HG03432 (cell line): ENCODE data around the gene DRC7.
A peak's percentile ranks its signal among the peaks of the same experiment; 100 is the strongest.

Experiments
- ATAC-seq: cut with Tn5 transposase; IDR thresholded peaks from one replicate; pipeline ENCODE4 v1.9.1; 2021; ENCODE audit warnings: mild to moderate bottlenecking, moderate library complexity; ENCODE audit not compliant: unreplicated experiment

Gene DRC7, protein sequence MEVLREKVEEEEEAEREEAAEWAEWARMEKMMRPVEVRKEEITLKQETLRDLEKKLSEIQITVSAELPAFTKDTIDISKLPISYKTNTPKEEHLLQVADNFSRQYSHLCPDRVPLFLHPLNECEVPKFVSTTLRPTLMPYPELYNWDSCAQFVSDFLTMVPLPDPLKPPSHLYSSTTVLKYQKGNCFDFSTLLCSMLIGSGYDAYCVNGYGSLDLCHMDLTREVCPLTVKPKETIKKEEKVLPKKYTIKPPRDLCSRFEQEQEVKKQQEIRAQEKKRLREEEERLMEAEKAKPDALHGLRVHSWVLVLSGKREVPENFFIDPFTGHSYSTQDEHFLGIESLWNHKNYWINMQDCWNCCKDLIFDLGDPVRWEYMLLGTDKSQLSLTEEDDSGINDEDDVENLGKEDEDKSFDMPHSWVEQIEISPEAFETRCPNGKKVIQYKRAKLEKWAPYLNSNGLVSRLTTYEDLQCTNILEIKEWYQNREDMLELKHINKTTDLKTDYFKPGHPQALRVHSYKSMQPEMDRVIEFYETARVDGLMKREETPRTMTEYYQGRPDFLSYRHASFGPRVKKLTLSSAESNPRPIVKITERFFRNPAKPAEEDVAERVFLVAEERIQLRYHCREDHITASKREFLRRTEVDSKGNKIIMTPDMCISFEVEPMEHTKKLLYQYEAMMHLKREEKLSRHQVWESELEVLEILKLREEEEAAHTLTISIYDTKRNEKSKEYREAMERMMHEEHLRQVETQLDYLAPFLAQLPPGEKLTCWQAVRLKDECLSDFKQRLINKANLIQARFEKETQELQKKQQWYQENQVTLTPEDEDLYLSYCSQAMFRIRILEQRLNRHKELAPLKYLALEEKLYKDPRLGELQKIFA

DNA sequence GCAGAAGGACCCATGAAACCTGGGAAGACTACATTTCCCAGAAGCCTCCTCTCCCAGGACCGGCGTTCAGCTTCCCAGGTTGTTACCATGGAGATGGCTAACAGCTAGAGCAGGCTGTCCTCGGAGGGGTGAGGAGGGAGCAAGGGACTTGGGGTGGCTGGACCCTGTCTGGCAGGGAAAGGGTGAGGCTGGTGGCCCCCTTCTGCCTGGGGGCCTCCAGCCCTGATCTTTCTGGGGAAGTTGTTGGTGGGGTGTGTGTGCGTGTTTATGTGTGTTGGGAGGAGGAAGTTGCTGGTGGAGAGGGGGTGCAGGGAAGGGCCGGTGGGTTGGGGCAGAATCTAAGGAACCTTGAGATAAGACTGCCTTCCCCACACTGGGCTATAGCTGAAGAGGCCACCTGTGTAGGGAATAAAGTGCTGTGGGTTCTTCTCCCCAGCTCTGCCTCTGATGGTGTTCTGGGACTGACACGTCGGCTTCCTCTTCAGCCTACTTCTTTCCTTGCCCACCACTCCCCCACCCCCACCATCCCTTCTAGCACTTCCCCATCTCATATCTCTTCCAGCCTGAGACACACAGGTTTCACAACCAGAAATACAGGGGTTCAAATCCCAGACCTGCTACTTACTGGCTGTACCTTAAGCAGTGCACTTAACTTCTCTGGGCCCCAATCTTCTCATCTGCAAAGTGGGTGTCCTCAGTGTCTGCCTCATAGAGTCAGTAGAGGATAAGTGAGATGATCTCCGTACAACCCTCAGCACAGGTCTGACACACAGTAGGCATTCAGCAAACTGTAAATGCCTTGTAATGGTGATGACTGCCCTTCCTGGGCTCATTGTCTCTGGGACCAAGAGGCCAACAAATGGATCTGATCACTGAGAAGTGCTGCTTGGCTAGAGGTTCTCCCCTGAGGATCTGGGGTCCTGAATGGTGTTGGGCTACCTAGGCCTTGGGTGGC is at the start of gene DRC7:
Gene DRC7, plus strand, starts transcription at position 82 of the 955 bp plus-strand sequence. CDS start 3,144 bp downstream, outside the sequence.
- no peak for ATAC-seq

DNA sequence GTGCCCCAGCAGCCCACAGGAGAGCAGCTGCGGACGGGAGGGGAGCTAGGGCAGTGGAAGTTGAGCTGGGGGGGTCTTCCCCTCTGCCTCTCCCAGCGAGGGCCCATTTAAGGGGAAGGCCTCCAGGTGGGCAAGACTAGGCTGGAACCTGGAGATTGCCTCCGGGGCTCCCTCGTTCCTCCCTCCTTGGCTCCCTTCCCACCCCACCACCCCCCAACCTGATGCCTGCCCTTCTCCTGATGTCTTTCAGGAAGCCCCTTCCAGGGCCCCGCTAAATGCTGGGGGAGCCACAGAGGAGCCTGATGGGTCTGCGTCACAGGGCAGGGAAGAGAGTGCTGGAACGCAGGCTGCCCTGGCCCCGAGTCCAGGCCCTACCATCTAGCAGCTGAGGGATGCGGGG is 49.4 kb upstream of the DRC7 start:
- ATAC-seq: no peak

DNA sequence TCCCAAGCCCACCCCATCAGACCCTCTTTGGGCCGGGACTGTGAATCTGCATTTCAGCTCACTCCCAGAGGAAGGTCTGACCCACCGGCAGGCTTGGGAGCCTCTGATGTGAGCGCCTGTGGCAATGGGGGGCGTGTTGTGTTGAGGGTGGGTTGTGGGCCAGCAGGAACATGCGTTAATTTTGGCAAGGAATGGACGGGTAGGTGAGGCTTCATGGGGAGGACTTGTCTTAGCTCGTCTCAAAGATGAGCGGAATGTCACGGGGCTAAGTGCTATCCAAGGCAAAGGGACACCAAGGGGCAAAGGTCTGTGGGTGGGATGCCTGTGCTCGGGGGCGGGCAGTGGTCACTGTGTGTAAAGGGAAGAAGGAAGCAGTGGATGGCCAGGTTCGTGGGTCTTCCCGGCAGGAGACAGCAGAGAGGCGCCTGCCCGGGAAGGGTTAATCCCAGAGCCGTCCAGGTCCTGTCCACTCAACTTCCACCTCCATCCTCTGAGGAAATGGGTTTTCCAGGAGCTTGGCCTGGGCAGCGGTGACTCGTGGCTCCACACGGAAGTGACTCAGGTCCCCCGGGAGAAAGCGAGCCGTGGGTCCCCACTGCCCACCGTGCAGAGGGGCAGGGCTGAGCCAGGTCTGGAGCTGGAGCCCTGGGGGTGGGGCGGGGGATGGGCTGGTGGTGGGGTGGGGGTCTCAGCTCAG is 48.8 kb upstream of the DRC7 start:
- no peak for ATAC-seq

DNA sequence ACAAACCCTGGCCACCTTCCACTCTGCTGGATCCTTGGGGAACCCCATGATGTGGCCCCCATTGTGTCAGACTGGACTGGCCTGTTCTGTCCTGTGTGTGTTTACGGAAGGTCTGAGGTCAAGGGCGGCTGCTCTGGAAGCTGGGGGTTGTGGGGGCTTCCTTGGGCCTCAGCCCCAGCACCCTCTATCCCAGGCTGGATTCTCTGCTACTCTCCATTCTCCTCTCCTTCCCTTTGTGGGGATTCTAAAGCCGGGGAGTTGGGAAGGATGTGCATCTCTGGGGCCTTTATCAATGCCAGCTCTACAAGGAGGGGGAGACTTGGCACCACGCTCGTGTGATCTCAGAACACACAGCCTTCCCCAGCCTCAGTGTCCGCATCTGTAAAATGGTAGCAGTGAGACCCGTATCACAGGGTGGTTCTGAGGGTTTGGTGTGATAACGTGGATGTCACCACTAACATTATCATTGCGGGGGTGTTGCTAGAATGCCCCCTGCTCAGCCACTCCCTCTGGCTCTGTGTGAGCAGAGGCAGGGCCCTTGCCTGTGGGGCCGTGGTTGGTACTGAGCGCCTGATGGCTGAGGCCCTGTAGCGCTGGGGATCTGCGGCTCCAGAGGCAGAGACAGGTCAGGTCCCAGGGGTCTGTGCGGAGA is 48.1 kb upstream of the DRC7 start:
- no peak for ATAC-seq

DNA sequence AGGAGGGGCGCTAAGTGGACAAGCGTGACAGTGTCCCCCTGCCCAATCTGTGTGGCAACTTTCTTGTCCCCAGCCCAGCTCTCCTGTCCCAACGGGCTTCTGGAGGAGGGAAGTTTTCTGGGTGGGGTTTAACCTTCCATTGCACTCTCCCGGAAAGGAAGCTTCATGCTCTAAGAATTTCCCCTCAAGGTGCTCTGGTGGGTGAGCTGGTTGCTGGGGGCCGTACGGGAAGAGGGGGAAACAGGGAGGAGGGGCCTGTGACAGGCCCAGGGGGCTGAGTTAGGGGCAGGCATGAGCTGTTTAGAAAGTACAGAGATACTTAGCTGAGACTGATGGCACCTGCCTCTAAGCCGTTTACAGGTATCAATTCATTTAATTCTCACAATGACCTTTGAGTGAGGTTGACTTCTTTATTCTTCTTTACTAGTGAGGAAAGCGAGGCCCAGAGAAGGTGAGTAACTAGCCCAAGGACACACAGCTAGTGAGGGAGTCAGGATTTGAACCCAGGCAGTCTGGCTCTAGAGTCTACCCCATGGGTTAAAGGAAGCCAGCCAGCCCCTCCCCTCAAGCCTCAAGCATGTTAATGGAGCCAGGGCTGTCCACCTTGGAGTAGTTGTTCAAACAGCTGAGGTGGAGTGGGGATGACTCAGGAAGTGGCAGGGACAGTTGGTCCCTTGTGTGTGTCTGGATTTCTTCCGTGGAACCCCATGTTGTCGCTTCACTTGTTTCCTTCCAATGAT is 47.3 kb upstream of the DRC7 start:
- ATAC-seq: no peak

DNA sequence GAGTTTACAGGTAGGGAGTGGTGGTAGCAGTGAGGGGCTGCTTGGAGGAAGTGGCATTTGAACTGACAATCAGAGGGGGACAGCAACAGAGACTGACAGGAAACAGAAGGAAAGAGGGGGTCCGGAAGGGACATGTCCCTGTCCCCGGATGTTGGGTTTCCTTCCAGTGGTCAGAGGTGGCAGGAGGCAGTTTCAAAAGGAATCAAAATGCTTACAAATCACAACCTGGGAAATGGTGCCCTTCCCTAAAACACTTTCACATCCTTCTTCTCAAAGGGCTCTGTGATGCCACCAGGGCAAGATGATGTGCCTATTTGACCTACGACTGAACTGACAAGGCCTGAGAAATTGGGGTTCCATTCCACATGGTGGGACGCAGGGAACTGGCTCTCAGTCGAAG is 46.5 kb upstream of the DRC7 start:
- no peak for ATAC-seq

DNA sequence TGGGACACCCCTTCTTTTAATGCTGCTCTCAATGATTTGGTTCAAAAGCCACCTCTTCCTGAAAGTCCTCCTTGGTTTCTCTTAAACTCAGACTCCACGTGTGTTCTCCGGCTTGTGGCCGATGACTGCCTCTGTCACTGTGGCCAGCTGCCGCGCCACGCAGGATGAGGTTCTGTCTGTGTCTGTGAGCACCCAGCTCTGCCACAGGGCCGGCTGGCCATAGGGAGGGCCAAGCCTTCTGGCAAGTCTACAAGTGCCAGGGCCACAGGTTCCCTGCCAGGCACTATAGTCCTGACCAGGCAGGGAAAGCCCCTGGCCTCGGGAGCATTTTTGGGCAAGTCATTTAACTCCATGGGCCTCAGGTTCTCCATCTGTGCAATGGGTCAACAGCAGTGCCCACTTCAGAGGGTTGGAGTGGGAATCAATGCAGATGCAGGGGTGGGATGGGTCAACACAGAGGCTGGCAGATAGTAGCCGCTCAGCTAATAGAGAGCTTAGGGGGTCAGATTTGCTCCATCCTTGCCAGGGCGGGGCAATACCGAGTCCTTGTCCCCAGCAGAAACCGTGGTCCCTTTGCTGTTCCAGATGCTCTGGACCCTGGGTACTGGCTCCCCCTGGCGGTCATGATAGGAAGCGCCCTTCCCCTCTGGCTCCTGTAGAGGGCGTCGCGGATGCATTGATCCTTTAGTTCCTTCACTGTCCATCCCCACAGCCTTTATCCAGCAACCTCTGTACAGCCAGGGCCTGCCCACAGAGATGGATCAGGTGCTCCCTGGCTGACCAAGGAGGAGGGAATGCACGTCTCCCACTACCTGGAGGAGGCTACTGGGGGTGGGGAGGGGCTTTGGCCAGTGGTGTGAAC is 45.8 kb upstream of the DRC7 start:
- peak; percentile 61 for ATAC-seq

DNA sequence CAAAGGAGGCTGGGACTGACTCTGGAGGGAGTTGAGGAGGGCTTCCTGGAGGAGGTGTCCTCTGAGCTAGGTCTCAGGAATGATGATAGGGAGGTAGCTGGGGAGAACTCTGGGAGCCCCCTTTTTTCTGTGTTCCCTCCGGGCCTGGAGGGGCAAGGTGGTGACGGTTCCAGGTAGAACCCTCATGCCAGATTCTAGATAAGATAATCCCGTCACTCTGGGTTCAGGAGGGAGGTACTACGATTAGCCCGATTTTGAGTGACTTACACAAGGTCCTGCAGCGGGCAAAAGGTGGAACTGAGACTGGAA is 45.2 kb upstream of the DRC7 start:
- ATAC-seq: no peak

DNA sequence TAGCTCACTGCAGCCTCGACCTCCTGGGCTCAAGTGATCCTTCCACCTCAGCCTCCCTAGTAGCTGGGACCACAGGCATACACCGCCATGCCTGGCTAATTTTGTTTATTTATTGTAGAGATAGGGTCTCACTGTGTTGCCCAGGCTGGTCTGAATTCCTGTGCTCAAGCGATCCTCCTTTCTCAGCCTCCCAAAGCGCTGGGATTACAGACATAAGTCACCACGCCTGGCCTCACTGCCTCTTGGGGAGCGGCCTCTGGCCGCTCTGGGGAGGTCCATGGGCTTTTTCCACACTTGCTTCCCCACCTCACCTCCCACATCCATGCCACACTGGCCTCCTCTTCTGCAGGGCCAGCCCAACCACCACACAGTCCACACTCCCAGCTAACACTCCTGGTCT is 44.8 kb upstream of the DRC7 start:
- ATAC-seq: no peak

DNA sequence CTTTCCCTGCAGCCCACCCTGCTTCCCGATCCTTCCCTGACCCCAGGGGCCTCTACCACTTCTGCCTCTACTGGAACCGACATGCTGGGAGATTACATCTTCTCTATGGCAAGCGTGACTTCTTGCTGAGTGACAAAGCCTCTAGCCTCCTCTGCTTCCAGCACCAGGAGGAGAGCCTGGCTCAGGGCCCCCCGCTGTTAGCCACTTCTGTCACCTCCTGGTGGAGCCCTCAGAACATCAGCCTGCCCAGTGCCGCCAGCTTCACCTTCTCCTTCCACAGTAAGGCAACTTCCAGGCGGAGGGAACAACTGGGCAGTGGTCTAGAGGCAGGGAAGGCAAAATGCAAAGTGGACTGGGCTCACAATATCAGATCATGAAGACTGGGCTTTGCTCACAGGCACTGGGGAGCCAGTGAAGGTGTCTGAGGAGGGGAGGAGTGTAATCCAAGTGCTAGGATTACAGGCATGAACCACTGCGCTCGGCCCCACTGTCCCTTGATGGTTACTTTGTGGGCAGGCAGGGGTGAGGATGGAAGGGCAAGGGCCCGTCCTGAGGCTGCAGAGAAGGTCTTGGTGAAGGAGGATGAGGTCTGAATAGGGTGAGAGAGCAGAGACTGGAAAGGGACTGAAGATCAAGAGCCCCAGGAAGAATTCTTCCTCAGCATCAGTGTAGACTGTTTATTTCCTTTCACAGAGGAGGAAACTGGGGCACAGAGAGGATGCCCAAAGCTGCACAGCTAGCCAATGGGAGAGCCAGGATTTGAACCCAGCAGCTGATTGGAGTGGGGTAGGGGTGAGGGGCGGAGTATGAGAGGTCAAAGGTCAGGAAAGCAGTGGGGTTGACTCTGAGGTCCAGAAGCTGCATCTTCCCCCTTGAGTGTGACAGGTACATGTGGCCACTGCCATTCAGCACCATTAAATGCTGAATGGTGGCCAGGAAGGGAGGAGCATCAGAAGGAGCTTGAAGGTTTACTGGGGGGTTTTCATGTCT is 43.0 kb upstream of the DRC7 start:
- ATAC-seq: no peak

DNA sequence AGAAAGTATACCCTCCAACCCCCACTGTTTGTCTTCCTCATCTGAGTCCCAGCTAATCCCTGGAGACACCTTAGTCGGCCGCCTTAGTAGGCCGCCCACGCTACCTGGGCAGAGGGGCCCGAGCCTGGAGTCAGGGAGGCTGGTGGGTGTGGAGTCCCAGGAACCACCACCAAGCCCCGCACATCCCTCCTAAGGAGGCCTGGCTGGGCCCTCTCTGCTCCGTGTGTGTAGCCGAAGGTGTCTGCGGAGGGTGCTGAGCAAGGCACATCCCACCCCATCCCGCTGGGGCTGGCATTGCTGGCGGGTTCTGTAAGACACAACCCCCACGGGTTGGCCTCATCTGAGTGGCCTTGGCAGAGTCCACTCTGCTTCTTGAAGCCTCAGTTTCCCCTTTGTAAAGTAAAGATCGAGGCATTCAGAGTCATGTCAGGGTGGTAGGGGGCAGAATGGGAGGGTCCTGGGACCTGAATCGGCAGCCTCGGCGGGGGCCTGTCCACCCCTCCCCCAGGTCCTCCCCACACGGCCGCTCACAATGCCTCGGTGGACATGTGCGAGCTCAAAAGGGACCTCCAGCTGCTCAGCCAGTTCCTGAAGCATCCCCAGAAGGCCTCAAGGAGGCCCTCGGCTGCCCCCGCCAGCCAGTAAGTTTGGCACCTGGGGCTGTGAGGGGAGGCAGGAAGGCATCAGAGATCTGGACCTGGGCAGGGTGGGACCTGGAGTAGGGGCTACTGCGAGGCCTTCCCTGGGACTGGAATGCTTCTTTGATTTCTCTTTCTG is 41.7 kb upstream of the DRC7 start:
- no peak for ATAC-seq

DNA sequence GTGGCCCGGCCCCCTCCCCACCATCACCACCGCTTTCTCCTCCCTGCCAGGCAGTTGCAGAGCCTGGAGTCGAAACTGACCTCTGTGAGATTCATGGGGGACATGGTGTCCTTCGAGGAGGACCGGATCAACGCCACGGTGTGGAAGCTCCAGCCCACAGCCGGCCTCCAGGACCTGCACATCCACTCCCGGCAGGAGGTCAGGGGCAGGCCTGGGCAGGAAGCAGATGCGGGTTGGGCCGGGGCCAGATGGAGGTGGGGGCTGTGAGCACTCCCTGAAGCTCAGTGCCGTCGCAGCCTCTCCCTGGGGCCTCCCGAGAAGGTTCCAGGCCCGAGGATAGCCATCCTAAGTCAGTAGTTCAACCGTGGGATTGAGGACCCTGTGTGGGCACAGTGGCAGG is 40.7 kb upstream of the DRC7 start:
- no peak for ATAC-seq

DNA sequence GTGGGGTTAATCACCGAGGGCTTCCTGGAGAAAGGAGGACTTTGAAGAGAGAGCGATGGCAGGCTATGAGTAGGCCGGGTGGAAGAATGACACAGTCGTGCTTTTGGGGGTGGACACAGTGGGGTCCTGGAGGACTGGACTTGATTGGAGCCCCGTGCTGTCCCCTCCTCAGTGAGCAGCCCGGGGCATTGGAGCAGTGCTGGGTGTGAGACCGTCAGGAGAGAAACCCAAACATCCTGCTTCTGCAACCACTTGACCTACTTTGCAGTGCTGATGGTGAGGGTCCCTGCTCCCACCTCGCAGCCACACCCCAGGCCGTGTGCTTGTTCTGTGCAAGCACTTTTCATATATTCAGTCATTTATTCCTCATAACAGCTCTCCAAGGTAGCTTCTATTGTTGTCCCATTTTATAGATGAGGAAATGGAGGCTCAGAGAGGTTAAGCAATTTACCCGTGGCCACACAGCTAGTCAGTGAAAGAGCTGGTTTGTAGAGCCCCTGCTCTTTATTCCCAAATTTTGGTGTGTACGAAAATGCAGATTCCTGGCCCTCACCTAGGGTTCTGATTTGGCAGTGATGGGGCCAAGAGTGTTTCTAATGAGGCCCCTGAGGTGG is 38.2 kb upstream of the DRC7 start:
- ATAC-seq: no peak

DNA sequence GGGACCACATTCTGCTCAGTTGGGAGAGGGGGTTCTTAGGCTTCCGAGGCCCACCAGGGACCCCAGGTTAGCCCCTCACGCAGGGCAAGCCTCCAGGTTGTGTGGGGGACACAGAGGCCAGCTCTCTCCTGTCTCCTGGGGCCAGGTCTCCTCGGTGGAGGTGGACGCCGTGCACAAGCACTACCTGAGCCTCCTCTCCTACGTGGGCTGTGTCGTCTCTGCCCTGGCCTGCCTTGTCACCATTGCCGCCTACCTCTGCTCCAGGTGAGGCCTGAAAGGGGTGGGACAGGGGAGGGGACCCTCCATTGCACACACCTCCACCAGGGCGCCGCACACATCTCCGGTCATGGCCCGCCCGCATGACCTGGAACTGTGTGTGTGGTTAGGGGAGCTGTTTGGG is 37.4 kb upstream of the DRC7 start:
- ATAC-seq: no peak

DNA sequence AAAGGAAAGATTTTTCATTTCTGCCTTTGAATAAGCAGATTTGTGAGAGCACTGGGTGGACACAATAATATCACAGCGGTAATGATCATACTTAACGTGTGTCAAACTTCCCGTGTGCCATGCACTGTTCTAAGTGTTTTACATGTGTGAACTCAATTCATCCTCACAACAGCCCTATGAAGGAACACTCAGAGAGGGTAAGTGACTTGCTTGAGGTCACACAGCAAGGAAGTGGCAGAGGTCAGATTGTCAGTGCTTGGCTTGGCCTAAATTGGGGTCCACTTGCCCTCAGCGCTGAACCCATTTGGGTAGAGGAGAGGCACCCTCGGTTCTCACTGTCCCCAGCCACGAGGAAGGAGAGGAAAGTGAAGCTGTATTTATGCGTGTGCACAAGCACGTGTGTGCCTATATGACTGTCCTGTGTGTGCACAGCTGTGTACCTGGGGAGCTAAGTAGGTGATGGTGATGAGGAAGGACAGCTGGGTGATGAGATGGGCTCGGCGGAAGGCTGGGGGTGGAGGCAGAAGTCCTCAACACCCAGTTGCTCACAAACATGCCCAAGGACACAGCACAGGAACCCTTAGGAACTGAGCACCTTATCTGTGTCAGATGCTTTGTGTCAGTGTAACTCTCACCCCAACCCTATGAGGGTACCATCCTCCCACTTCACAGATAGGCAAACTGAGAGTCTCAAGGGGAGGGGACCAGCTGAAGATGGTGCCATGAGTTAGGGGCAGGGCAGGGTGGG is 36.3 kb upstream of the DRC7 start:
- no peak for ATAC-seq
